ENCODE data around the gene OGFOD2.

Gene OGFOD2

DNA sequence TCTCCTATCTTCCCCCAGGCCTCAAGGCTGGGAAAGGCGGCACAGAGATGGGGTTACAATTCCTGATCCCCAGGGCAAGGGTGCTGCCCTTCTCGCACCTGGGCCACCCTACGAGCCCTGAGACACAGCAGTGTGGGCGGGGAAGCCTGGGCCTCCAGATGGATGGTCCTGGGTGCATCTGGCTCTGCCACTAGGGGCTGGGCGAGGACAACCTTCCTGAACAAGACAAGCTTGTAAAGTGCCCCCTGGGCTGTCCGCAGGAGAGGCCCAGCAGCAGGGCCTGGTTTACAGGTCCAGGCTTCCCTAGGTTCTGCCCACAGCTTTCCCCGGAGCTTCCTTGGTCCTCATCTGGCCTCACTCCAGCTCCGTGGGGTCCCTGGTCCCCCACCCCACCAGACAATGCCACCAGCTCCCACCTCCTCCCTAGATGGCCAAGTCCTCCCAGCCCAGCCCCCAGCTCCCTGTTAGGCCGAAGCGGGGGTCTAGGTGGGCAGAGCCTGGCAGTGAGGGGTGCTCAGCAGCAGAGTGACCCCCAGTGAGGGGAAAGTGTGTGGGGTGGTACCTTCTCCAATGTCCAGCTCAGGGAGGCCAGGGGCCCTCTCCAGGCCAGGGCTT lies 14.3 kb downstream of the OGFOD2 start:
- no peaks in the 10 kb centered on the region for H3K9me3 ChIP-seq (replicated peaks; ENCODE audit: insufficient read depth, low read length)
- TF ChIP-seq EZH2phosphoT487 (IDR thresholded peaks at IDR 0.05; ENCODE audit: low read length) (no peak), EZH2 (optimal IDR thresholded peaks at IDR 0.05; ENCODE audit: low read depth, low read length) (no peak)
- TF ChIP-seq, protein P1, sequence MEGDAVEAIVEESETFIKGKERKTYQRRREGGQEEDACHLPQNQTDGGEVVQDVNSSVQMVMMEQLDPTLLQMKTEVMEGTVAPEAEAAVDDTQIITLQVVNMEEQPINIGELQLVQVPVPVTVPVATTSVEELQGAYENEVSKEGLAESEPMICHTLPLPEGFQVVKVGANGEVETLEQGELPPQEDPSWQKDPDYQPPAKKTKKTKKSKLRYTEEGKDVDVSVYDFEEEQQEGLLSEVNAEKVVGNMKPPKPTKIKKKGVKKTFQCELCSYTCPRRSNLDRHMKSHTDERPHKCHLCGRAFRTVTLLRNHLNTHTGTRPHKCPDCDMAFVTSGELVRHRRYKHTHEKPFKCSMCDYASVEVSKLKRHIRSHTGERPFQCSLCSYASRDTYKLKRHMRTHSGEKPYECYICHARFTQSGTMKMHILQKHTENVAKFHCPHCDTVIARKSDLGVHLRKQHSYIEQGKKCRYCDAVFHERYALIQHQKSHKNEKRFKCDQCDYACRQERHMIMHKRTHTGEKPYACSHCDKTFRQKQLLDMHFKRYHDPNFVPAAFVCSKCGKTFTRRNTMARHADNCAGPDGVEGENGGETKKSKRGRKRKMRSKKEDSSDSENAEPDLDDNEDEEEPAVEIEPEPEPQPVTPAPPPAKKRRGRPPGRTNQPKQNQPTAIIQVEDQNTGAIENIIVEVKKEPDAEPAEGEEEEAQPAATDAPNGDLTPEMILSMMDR (IDR thresholded peaks at IDR 0.05; ENCODE audit: low read length), result no peak
- H3K27ac ChIP-seq (ENCODE audit: low read length), result no peak overlapping the region
- H2AFZ ChIP-seq (ENCODE audit: low read length), result no peak overlapping the region
- no peaks in the 10 kb centered on the region for H3K27me3 ChIP-seq (replicated peaks; ENCODE audit: insufficient read depth, low read length)
- H3K36me3 ChIP-seq (replicated peaks; ENCODE audit: insufficient read depth, low read length), result no peaks in the 10 kb centered on the region
- H4K20me1 ChIP-seq (ENCODE audit: insufficient read depth, low read length), result no peaks in the 10 kb centered on the region
- no peak overlapping the region for H3K9ac ChIP-seq (ENCODE audit: low read length)
- H3K4me3 ChIP-seq (ENCODE audit: low read length), result no peak overlapping the region
- no peaks in the 10 kb centered on the region for H3K9me2 ChIP-seq (replicated peaks; ENCODE audit: insufficient read depth, low read length)
- H3K79me2 ChIP-seq (ENCODE audit: low read length), result no peaks in the 10 kb centered on the region
- no peak overlapping the region for H3K4me2 ChIP-seq (ENCODE audit: low read depth, low read length)
- H3K4me1 ChIP-seq (ENCODE audit: low read length), result no peaks in the 10 kb centered on the region
- DNase-seq, result no peak
- no peaks in the 10 kb centered on the region for H3F3A ChIP-seq (ENCODE audit: insufficient read depth, low read length)

DNA sequence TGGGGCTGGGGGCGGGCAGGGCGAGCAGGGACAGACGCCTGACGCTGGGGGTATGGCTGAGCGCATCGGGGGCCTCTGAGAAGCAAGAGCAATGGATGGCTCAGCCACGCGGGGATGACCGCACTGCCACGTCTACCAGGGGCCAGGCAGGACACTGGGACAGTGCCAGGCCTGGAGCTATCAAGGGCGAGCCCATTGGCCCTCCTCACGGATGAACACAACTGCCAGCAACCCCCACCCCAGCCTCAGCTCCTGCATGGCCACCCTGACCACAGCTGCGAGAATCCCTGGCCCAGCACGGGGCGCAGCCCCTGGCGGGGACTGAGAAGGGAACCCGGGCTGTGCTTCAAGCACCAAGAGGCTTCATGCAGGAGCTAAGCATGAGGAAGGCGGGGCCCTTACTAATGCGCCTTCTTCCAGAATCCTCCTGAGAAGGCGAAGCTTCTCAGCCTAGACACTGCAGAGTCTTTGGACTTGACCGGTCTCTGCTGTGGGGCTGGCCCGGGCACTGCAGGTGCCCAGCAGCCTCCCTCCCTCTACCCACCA lies 14.9 kb downstream of the OGFOD2 start:
- Histone ChIP-seq H3K4me2 (ENCODE audit: low read depth, low read length) (no peak overlapping the region), H3K36me3 (replicated peaks; ENCODE audit: insufficient read depth, low read length) (no peaks in the 10 kb centered on the region), H3K79me2 (ENCODE audit: low read length) (no peaks in the 10 kb centered on the region), H3K27me3 (replicated peaks; ENCODE audit: insufficient read depth, low read length) (no peaks in the 10 kb centered on the region), H3K4me1 (ENCODE audit: low read length) (no peaks in the 10 kb centered on the region), H3K9me2 (replicated peaks; ENCODE audit: insufficient read depth, low read length) (no peaks in the 10 kb centered on the region), H4K20me1 (ENCODE audit: insufficient read depth, low read length) (no peaks in the 10 kb centered on the region), H3K27ac (ENCODE audit: low read length) (no peak overlapping the region), H3K9me3 (replicated peaks; ENCODE audit: insufficient read depth, low read length) (no peaks in the 10 kb centered on the region), H2AFZ (ENCODE audit: low read length) (no peak overlapping the region), H3K4me3 (ENCODE audit: low read length) (no peak overlapping the region), H3F3A (ENCODE audit: insufficient read depth, low read length) (no peaks in the 10 kb centered on the region), H3K9ac (ENCODE audit: low read length) (no peak overlapping the region)
- TF ChIP-seq EZH2phosphoT487 (IDR thresholded peaks at IDR 0.05; ENCODE audit: low read length) (no peak), EZH2 (optimal IDR thresholded peaks at IDR 0.05; ENCODE audit: low read depth, low read length) (no peak)
- TF ChIP-seq, protein P1 (IDR thresholded peaks at IDR 0.05; ENCODE audit: low read length), result no peak
- DNase-seq, result no peak

DNA sequence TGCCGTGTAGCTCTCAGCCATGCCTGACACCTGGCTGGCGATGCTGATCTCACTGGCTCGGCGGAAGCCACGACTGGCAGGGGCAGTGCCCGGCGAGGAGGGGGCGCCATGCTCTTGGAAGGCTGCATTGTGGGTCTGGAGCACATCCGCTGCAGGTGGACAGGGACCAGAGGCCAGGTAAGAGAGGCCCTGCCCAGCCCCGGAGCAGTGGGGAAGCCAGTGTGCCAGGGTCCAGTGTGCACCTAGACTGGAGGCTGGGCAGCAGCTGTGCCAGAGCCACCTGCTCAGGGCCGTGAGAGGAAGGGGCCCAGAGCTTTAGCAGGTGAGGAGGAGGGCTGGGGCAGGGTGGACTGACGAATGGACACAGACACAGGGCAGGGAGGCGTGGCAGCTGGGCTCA lies 15.5 kb downstream of the OGFOD2 start:
- no peaks in the 10 kb centered on the region for H3K9me3 ChIP-seq (replicated peaks; ENCODE audit: insufficient read depth, low read length)
- no peaks in the 10 kb centered on the region for H3K36me3 ChIP-seq (replicated peaks; ENCODE audit: insufficient read depth, low read length)
- TF ChIP-seq EZH2 (optimal IDR thresholded peaks at IDR 0.05; ENCODE audit: low read depth, low read length) (no peak), EZH2phosphoT487 (IDR thresholded peaks at IDR 0.05; ENCODE audit: low read length) (no peak)
- TF ChIP-seq, protein P1 (IDR thresholded peaks at IDR 0.05; ENCODE audit: low read length), result no peak
- no peaks in the 10 kb centered on the region for H3F3A ChIP-seq (ENCODE audit: insufficient read depth, low read length)
- H4K20me1 ChIP-seq (ENCODE audit: insufficient read depth, low read length), result no peaks in the 10 kb centered on the region
- H3K4me3 ChIP-seq (ENCODE audit: low read length), result no peak overlapping the region
- H3K27me3 ChIP-seq (replicated peaks; ENCODE audit: insufficient read depth, low read length), result no peaks in the 10 kb centered on the region
- no peaks in the 10 kb centered on the region for H3K9me2 ChIP-seq (replicated peaks; ENCODE audit: insufficient read depth, low read length)
- no peaks in the 10 kb centered on the region for H3K79me2 ChIP-seq (ENCODE audit: low read length)
- H2AFZ ChIP-seq (ENCODE audit: low read length), result no peak overlapping the region
- no peak overlapping the region for H3K27ac ChIP-seq (ENCODE audit: low read length)
- no peaks in the 10 kb centered on the region for H3K4me1 ChIP-seq (ENCODE audit: low read length)
- DNase-seq, result no peak
- H3K4me2 ChIP-seq (ENCODE audit: low read depth, low read length), result no peak overlapping the region
- H3K9ac ChIP-seq (ENCODE audit: low read length), result no peak overlapping the region

Data from MM.1S (cell line).